A549 (cell line): ENCODE data around the gene TMSB10. TPM values are rescaled to one million over a fixed set of nuclear protein-coding genes. Genes with fewer than 3 reads are reported as not detected.
A peak's percentile ranks its signal among the peaks of the same experiment; 100 is the strongest.
"Not testable (repeated sequence)": the region's sequence is repeated elsewhere in the genome, so short reads cannot be mapped to it uniquely, and the experiment has no call there.

Experiments used
- ATAC-seq, 2 experiments: fragments of 200-7000 bp in 1 of 2; fragments of >200 bp in 1 of 2; cut with Nextera tagmentation in 1 of 2; cut with Tn5 transposase in 1 of 2; 3 replicates each; pipeline versions ENCODE4 v1.8.0 to v1.9.1; 2018 to 2020; ENCODE audit warnings: mild to moderate bottlenecking in 1 of 2, moderate library complexity in 1 of 2
- CTCF ChIA-PET: fragments of 300-600 bp; sonication (Branson Sonifier 250); formaldehyde crosslinking; extraction: SDS; loops from one replicate; lab custom pipeline; 2021; ENCODE audit warnings: antibody characterized with exemption, inconsistent platforms; lab: Yijun Ruan, JAX
- POLR2A ChIA-PET: fragments of 350-600 bp; formaldehyde crosslinking; extraction: SDS; loops from one replicate; lab custom pipeline; 2021; ENCODE audit warnings: antibody characterized with exemption, inconsistent platforms; lab: Yijun Ruan, JAX
- DNase-seq, 2 experiments: peaks; one replicate each; pipeline versions ENCODE4 v3.0.0 to v3.0.0-alpha.2; 2011 to 2016; ENCODE audit warnings: low read depth in 1 of 2, low spot score in 1 of 2
- FAIRE-seq: peaks from 2 replicates; lab custom pipeline; 2011; peaks lifted over from hg19 to GRCh38; lab: Jason Lieb, UNC
- H3K27ac ChIP-seq, 2 experiments: fragments of >200 bp; sonication (Bioruptor Twin); formaldehyde crosslinking; 3 replicates each; pipeline ENCODE4 v1.5.1; 2016 to 2017
- H3K4me1 ChIP-seq: fragments of >200 bp; sonication (Bioruptor Twin); formaldehyde crosslinking; 3 replicates; pipeline ENCODE4 v1.6.1; 2016
- H3K4me2 ChIP-seq: fragments of >200 bp; sonication (Bioruptor Twin); formaldehyde crosslinking; 3 replicates; pipeline ENCODE4 v1.6.1; 2016
- H3K4me3 ChIP-seq: fragments of >200 bp; sonication (Bioruptor Twin); formaldehyde crosslinking; 3 replicates; pipeline ENCODE4 v1.5.1; 2016
- H3K9me3 ChIP-seq: fragments of >200 bp; sonication (Bioruptor Twin); formaldehyde crosslinking; 3 replicates; pipeline ENCODE4 v1.6.1; 2016
- BHLHE40 ChIP-seq: IDR thresholded peaks from 2 replicates; pipeline ENCODE4 v1.6.1; 2012; ENCODE audit warnings: low read depth, low read length, inconsistent platforms
- CBX2 ChIP-seq: fragments of 200-600 bp; sonication (generic); IDR thresholded peaks from 2 replicates; pipeline ENCODE4 v1.6.1; 2016; ENCODE audit warnings: low read depth, mild to moderate bottlenecking, borderline replicate concordance
- CHD2 ChIP-seq: fragments of 150-350 bp; IDR thresholded peaks from 2 replicates; pipeline ENCODE4 v1.6.1; 2014; ENCODE audit warnings: low read length; ENCODE audit not compliant: partially characterized antibody
- CHD4 ChIP-seq: fragments of 200-600 bp; sonication (generic); IDR thresholded peaks from 2 replicates; pipeline ENCODE4 v1.6.1; 2016; ENCODE audit warnings: antibody characterized with exemption, mild to moderate bottlenecking, borderline replicate concordance
- CTCF ChIP-seq: fragments of >200 bp; sonication (Bioruptor Twin); formaldehyde crosslinking; IDR thresholded peaks from 3 replicates; pipeline ENCODE4 v1.5.1; 2016
- EHF ChIP-seq: fragments of 250-450 bp; sonication (Bioruptor Pico); IDR thresholded peaks from 2 replicates; pipeline ENCODE4 v1.5.0; 2020; ENCODE audit warnings: mild to moderate bottlenecking
- ESRRA ChIP-seq: fragments of 150-350 bp; IDR thresholded peaks from 2 replicates; pipeline ENCODE4 v1.6.1; 2014; ENCODE audit warnings: mild to moderate bottlenecking, low read length, borderline replicate concordance
- FOXS1 ChIP-seq: fragments of 250-450 bp; sonication (Bioruptor Pico); IDR thresholded peaks from 2 replicates; pipeline ENCODE4 v1.5.0; 2020; ENCODE audit warnings: mild to moderate bottlenecking, moderate library complexity
- HOXA7 ChIP-seq: fragments of 250-450 bp; sonication (Bioruptor Pico); IDR thresholded peaks from 2 replicates; pipeline ENCODE4 v1.5.0; 2020; ENCODE audit warnings: mild to moderate bottlenecking, moderate library complexity
- MYC ChIP-seq: IDR thresholded peaks from 2 replicates; pipeline ENCODE4 v1.6.1; 2012; ENCODE audit warnings: mild to moderate bottlenecking, inconsistent platforms, low read length, improper control_type of control experiment, borderline replicate concordance
- PHF8 ChIP-seq: fragments of 200-600 bp; sonication (generic); IDR thresholded peaks from 2 replicates; pipeline ENCODE4 v1.6.1; 2016; ENCODE audit warnings: low read depth, mild to moderate bottlenecking, antibody characterized with exemption, moderate library complexity, borderline replicate concordance
- RAD21 ChIP-seq, 2 experiments: fragments of >200 bp in 1 of 2; sonication (Bioruptor Twin) in 1 of 2; formaldehyde crosslinking in 1 of 2; IDR thresholded peaks in 1 of 2; conservative IDR thresholded peaks in 1 of 2; 2 replicates in 1 of 2; 3 replicates in 1 of 2; pipeline ENCODE4 v1.6.1; 2012 to 2018; ENCODE audit warnings: inconsistent platforms in 1 of 2
- REST ChIP-seq: fragments of 200-600 bp; sonication (generic); IDR thresholded peaks from 2 replicates; pipeline ENCODE4 v1.6.1; 2016; ENCODE audit warnings: antibody characterized with exemption, mild to moderate bottlenecking, moderate library complexity
- SMC3 ChIP-seq: fragments of >200 bp; sonication (Bioruptor Twin); formaldehyde crosslinking; IDR thresholded peaks from 3 replicates; pipeline ENCODE4 v1.6.1; 2018; ENCODE audit warnings: inconsistent platforms
- ZSCAN20 ChIP-seq: fragments of 250-450 bp; sonication (Bioruptor Pico); IDR thresholded peaks from 2 replicates; pipeline ENCODE4 v1.8.0; 2022; ENCODE audit warnings: mild to moderate bottlenecking, moderate library complexity
- WGBS: methylation state at CpG from one replicate; pipeline ENCODE4 v1.1.6; 2017; ENCODE audit errors: missing lambda C conversion rate; 5-methylcytosine and 5-hydroxymethylcytosine counted together
- polyA plus RNA-seq, 4 experiments: library from polyadenylated mRNA; depleted of rRNA in 3 of 4; stranded (reverse); fragments of >200 nt; fragmentation: RNase III in 1 of 4; extraction: RNeasy Plus Mini Kit Qiagen cat#74134 plus additional on column Dnase treatment in 1 of 4; gene quantifications; 2 replicates in 3 of 4; 3 replicates in 1 of 4; pipeline ENCODE4 v1.2.3, GENCODE V29; 2011 to 2017
- TF ChIP-seq, protein P1 (sequence below): fragments of 250-450 bp; sonication (Bioruptor Pico); IDR thresholded peaks from 2 replicates; pipeline ENCODE4 v1.5.0; 2021; ENCODE audit warnings: mild to moderate bottlenecking, moderate library complexity, borderline replicate concordance
- TF ChIP-seq, protein P2 (sequence below): fragments of 150-350 bp; IDR thresholded peaks from 2 replicates; pipeline ENCODE4 v1.6.1; 2014; ENCODE audit warnings: low read depth, mild to moderate bottlenecking, low read length

Gene TMSB10
- polyA plus RNA-seq, 2 of the 4 experiments (the other 2 are of a cell fraction), result 3,109 to 7,015 TPM

- 49% methylated on average over 6 of the region's 6 CpGs for WGBS
- H3K27ac ChIP-seq, result no peak overlapping the region
- FAIRE-seq (no peak), ATAC-seq (no peak)
- H3K4me2 ChIP-seq, result no peak overlapping the region
- no peaks in the 10 kb centered on the region for H3K9me3 ChIP-seq
- H3K4me3 ChIP-seq, result no peak overlapping the region
- no peaks in the 10 kb centered on the region for H3K4me1 ChIP-seq
- POLR2A ChIA-PET, result no interaction called here
- TF ChIP-seq, protein P1, sequence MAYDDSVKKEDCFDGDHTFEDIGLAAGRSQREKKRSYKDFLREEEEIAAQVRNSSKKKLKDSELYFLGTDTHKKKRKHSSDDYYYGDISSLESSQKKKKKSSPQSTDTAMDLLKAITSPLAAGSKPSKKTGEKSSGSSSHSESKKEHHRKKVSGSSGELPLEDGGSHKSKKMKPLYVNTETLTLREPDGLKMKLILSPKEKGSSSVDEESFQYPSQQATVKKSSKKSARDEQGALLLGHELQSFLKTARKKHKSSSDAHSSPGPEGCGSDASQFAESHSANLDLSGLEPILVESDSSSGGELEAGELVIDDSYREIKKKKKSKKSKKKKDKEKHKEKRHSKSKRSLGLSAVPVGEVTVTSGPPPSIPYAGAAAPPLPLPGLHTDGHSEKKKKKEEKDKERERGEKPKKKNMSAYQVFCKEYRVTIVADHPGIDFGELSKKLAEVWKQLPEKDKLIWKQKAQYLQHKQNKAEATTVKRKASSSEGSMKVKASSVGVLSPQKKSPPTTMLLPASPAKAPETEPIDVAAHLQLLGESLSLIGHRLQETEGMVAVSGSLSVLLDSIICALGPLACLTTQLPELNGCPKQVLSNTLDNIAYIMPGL (CRISPR knock-in tag), result no peak
- TF ChIP-seq FOXS1 (no peak), CBX2 (no peak), CHD4 (no peak), MYC (no peak)
- TF ChIP-seq, all 56 proteins: peak for 0
- DNase-seq, result no peak
- CTCF ChIA-PET, result interaction anchor here (0.9 to 1.3 kb wide), 5 partner anchors 10 to 368 kb away, joined by 3 to 5 read pairs (median 4); no protein-coding TSS in a partner anchor
These were observed 43.5 kb upstream of the TMSB10 start for GRCh38 chr2:84862006-84862405.

DNA sequence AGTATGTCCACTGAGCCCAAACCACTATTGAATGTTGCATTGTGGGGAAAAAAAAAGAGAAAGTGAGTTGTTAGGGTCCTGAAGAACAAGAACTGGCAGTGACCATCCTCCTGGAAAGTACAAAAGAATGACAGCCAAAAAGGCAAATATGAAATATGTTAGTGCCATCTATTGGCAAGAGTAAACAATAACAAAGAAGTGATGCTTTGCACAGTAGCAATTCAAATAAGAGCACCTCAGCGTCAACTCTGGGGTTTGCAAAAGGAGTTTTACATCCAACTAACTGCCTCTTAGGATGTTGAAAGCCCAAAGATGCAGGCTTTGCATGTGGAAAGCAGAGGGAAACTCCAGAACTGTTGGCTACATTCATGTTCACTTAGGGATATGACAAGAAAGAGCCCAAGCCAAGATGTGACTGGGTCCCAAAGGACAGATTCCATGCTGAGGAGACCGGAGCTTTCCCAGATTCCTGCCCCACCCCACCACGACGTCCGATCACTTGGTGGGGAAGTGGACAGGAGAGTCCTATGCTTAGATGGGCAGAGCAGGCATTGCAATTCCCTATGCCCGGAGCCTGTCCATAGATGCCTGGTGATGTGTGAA is 40.2 kb upstream of the TMSB10 start:
- POLR2A ChIA-PET, result no interaction called here

GRCh38 chr2:84866122-84866521 is 39.3 kb upstream of the TMSB10 start:
- ChIA-PET CTCF (interaction anchor here (0.9 to 2.0 kb wide), 7 partner anchors 16 to 398 kb away, joined by 3 to 8 read pairs (median 3); no protein-coding TSS in a partner anchor), POLR2A (no interaction called here)
- no peak overlapping the region for H3K4me2 ChIP-seq
- ATAC-seq (no peak), FAIRE-seq (no peak), DNase-seq (no peak)
- TF ChIP-seq HOXA7 (CRISPR knock-in tag) (no peak), CHD2 (no peak), ESRRA (no peak), PHF8 (no peak), BHLHE40 (no peak), EHF (CRISPR knock-in tag) (no peak), REST (no peak)
- TF ChIP-seq, protein P2, sequence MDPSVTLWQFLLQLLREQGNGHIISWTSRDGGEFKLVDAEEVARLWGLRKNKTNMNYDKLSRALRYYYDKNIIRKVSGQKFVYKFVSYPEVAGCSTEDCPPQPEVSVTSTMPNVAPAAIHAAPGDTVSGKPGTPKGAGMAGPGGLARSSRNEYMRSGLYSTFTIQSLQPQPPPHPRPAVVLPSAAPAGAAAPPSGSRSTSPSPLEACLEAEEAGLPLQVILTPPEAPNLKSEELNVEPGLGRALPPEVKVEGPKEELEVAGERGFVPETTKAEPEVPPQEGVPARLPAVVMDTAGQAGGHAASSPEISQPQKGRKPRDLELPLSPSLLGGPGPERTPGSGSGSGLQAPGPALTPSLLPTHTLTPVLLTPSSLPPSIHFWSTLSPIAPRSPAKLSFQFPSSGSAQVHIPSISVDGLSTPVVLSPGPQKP, result no peak
- no peaks in the 10 kb centered on the region for H3K4me1 ChIP-seq
- WGBS, result 53% methylated on average over 3 of the region's 3 CpGs
- no peak overlapping the region for H3K4me3 ChIP-seq
- no peak overlapping the region for H3K27ac ChIP-seq
- no peaks in the 10 kb centered on the region for H3K9me3 ChIP-seq

More for the DNA sequence above, 40.2 kb upstream of the TMSB10 start:
- CTCF ChIA-PET, result interaction anchor here (0.6 to 2.0 kb wide), 19 partner anchors 11 to 408 kb away, joined by 3 to 8 read pairs (median 3); partner anchors contain the start of gene TRABD2A
- H3K4me2 ChIP-seq, result no peak overlapping the region
- H3K4me3 ChIP-seq, result no peak overlapping the region
- WGBS, result 23% methylated on average over 6 of the region's 6 CpGs
- no peaks in the 10 kb centered on the region for H3K9me3 ChIP-seq
- no peak overlapping the region for H3K27ac ChIP-seq
- DNase-seq (peak; percentile 40 to 52), FAIRE-seq (peak; percentile 59), ATAC-seq (peak; percentile 79 to 80)
- TF ChIP-seq ZSCAN20 (CRISPR knock-in tag), result no peak
- peak; percentile 79 for TF ChIP-seq CTCF
- TF ChIP-seq RAD21 (conservative IDR thresholded peaks at IDR 0.05 in 1 of 2, IDR thresholded peaks at IDR 0.05 in 1 of 2), result peak; percentile 80 to 85
- TF ChIP-seq SMC3, result peak; percentile 61
- H3K4me1 ChIP-seq, result no peaks in the 10 kb centered on the region

DNA sequence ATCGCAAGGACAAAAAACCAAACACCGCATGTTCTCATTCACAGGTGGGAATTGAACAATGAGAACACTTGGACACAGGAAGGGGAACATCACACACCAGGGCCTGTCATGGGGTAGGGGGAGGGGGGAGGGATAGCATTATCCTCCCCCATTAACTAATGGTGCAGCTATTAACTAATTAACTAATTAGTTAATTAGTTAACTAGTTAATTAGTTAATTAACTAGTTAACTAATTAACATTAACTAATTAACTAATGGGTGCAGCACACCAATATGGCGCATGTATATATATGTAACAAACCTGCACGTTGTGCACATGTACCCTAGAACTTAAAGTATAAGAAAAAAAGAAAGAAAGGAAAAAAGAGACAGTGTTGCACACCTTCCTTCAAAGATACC is 37.1 kb upstream of the TMSB10 start:
- FAIRE-seq, result not testable (repeated sequence)
- CTCF ChIA-PET, result interaction anchor here (1.0 to 1.7 kb wide), 3 partner anchors 11 to 57 kb away, joined by 3 to 4 read pairs (median 3); no protein-coding TSS in a partner anchor

More for the DNA sequence above, 37.1 kb upstream of the TMSB10 start:
- WGBS, result 70% methylated on average over 4 of the region's 4 CpGs
- DNase-seq, H3K4me3 ChIP-seq, H3K4me1 ChIP-seq, H3K4me2 ChIP-seq, POLR2A ChIA-PET, H3K9me3 ChIP-seq, H3K27ac ChIP-seq, ATAC-seq: not testable (repeated sequence)
